K562 (cell line): ENCODE results near the gene SRSF9. TPM values are rescaled to one million over a fixed set of nuclear protein-coding genes. Genes with fewer than 3 reads are reported as not detected.
A peak's percentile ranks its signal among the peaks of the same experiment; 100 is the strongest.

Experiments
- CCNT2 ChIP-seq: IDR thresholded peaks from 2 replicates; pipeline ENCODE4 v1.6.1; 2011; ENCODE audit warnings: borderline replicate concordance, low read depth, mild to moderate bottlenecking, moderate library complexity, mixed read lengths, low read length; ENCODE audit not compliant: insufficient read length; ENCODE audit errors: extremely low read depth
- CLOCK ChIP-seq: fragments of 250-450 bp; sonication (Bioruptor Pico); IDR thresholded peaks from 2 replicates; pipeline ENCODE4 v1.4.0; 2020; ENCODE audit warnings: mild to moderate bottlenecking, moderate library complexity, borderline replicate concordance
- CSDE1 ChIP-seq, 2 experiments: fragments of 450-650 bp; IDR thresholded peaks; 2 replicates each; pipeline ENCODE4 v1.6.1; 2016; ENCODE audit warnings: mild to moderate bottlenecking in 1 of 2
- ELF4 ChIP-seq: fragments of 450-650 bp; formaldehyde crosslinking; IDR thresholded peaks from 2 replicates; pipeline ENCODE4 v1.4.0; 2022; ENCODE audit warnings: missing genetic modification characterization
- ETS1 ChIP-seq: conservative IDR thresholded peaks from 2 replicates; pipeline ENCODE4 v1.6.1; 2011; ENCODE audit warnings: low read depth, mild to moderate bottlenecking, low read length; ENCODE audit not compliant: control insufficient read depth
- GATAD2A ChIP-seq: fragments of 450-650 bp; IDR thresholded peaks from 2 replicates; pipeline ENCODE4 v1.6.1; 2017
- ILK ChIP-seq: fragments of 450-650 bp; IDR thresholded peaks from 2 replicates; pipeline ENCODE4 v1.6.1; 2016; ENCODE audit warnings: missing genetic modification characterization, low read depth, mild to moderate bottlenecking, missing compliant biosample characterization, moderate library complexity, borderline replicate concordance
- PTBP1 ChIP-seq: fragments of 200-400 bp; formaldehyde crosslinking; IDR thresholded peaks from 2 replicates; pipeline ENCODE4 v1.6.1; 2017; ENCODE audit warnings: low read depth, low read length
- RBBP5 ChIP-seq: fragments of 200-600 bp; sonication (generic); IDR thresholded peaks from 2 replicates; pipeline ENCODE4 v1.6.1; 2012; ENCODE audit warnings: borderline replicate concordance, mild to moderate bottlenecking, low read length, control low read depth, inconsistent platforms; ENCODE audit not compliant: insufficient read depth, poor library complexity, severe bottlenecking
- RFX1 ChIP-seq: fragments of 450-650 bp; IDR thresholded peaks from 2 replicates; pipeline ENCODE4 v1.6.1; 2016; ENCODE audit warnings: mild to moderate bottlenecking, moderate library complexity
- SIX5 ChIP-seq, 2 experiments: IDR thresholded peaks; 2 replicates each; pipeline ENCODE4 v1.6.1; 2011; ENCODE audit warnings: low read length in 2 of 2, borderline replicate concordance in 1 of 2, low read depth in 1 of 2, mild to moderate bottlenecking in 1 of 2, moderate library complexity in 1 of 2; ENCODE audit not compliant: insufficient read depth in 1 of 2
- SPI1 ChIP-seq: IDR thresholded peaks from 2 replicates; pipeline ENCODE4 v1.6.1; 2011; ENCODE audit warnings: low read depth, low read length, control low read depth, borderline replicate concordance
- TCF3 ChIP-seq: sonication (generic); formaldehyde crosslinking; IDR thresholded peaks from 2 replicates; pipeline ENCODE4 v1.4.0; 2020; ENCODE audit warnings: mild to moderate bottlenecking, missing genetic modification reagents
- TCF7 ChIP-seq: sonication (generic); IDR thresholded peaks from 2 replicates; pipeline ENCODE4 v1.6.1; 2016; ENCODE audit warnings: antibody characterized with exemption, borderline replicate concordance
- ZNF146 ChIP-seq: IDR thresholded peaks from one replicate; pipeline ENCODE4 v1.6.1; 2018; ENCODE audit warnings: missing compliant biosample characterization; ENCODE audit not compliant: unreplicated experiment
- ZNF174 ChIP-seq: fragments of 250-450 bp; sonication (Bioruptor Pico); IDR thresholded peaks from 2 replicates; pipeline ENCODE4 v1.4.0; 2020; ENCODE audit warnings: mild to moderate bottlenecking
- ZNF212 ChIP-seq: fragments of 450-650 bp; formaldehyde crosslinking; IDR thresholded peaks from 2 replicates; pipeline ENCODE4 v1.4.0; 2020; ENCODE audit warnings: mild to moderate bottlenecking
- polyA plus RNA-seq, 8 experiments: library from polyadenylated mRNA; depleted of rRNA in 4 of 8; stranded (reverse) in 5 of 8; unstranded in 3 of 8; fragments of >200 nt; fragmentation: Nextera tagmentation in 2 of 8; fragmentation: Illumina TruSeq in 1 of 8; extraction: Ambion mirVana in 2 of 8; extraction: Trizol in 1 of 8; gene quantifications; 2 replicates each; pipeline versions ENCODE4 v1.2.1 to v1.2.3, GENCODE V29; 2011 to 2014; ENCODE audit warnings: inconsistent platforms in 1 of 8, missing spikeins in 1 of 8
- total RNA-seq, 7 experiments: library from RNA; depleted of rRNA in 6 of 7; stranded (reverse); fragments of >200 nt in 6 of 7; fragmentation: Illumina TruSeq in 2 of 7; extraction: Trizol in 2 of 7; gene quantifications; 2 replicates each; pipeline versions ENCODE4 v1.2.1 to v1.2.3, GENCODE V29; 2011 to 2021; ENCODE audit warnings: low replicate concordance in 1 of 7
- TF ChIP-seq, protein P1 (sequence below): fragments of 450-650 bp; IDR thresholded peaks from 2 replicates; pipeline ENCODE4 v1.6.1; 2017; ENCODE audit warnings: antibody characterized with exemption, mild to moderate bottlenecking
- TF ChIP-seq, protein P2 (sequence below): fragments of 450-650 bp; formaldehyde crosslinking; IDR thresholded peaks from 2 replicates; pipeline ENCODE4 v1.4.0; 2022; ENCODE audit warnings: missing genetic modification characterization

The SRSF9 gene
- total and polyA plus RNA-seq, 9 of the 15 experiments (the other 6 are each of a cell fraction or from before 2014, with no cell fraction given): 40.3 to 291 (median 230) TPM

- TF ChIP-seq, protein P1, sequence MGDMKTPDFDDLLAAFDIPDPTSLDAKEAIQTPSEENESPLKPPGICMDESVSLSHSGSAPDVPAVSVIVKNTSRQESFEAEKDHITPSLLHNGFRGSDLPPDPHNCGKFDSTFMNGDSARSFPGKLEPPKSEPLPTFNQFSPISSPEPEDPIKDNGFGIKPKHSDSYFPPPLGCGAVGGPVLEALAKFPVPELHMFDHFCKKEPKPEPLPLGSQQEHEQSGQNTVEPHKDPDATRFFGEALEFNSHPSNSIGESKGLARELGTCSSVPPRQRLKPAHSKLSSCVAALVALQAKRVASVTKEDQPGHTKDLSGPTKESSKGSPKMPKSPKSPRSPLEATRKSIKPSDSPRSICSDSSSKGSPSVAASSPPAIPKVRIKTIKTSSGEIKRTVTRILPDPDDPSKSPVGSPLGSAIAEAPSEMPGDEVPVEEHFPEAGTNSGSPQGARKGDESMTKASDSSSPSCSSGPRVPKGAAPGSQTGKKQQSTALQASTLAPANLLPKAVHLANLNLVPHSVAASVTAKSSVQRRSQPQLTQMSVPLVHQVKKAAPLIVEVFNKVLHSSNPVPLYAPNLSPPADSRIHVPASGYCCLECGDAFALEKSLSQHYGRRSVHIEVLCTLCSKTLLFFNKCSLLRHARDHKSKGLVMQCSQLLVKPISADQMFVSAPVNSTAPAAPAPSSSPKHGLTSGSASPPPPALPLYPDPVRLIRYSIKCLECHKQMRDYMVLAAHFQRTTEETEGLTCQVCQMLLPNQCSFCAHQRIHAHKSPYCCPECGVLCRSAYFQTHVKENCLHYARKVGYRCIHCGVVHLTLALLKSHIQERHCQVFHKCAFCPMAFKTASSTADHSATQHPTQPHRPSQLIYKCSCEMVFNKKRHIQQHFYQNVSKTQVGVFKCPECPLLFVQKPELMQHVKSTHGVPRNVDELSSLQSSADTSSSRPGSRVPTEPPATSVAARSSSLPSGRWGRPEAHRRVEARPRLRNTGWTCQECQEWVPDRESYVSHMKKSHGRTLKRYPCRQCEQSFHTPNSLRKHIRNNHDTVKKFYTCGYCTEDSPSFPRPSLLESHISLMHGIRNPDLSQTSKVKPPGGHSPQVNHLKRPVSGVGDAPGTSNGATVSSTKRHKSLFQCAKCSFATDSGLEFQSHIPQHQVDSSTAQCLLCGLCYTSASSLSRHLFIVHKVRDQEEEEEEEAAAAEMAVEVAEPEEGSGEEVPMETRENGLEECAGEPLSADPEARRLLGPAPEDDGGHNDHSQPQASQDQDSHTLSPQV: peak; percentile 46; the same call in 1 of the 2 replicates
- no peak for TF ChIP-seq CLOCK
- TF ChIP-seq CCNT2: no peak
- TF ChIP-seq TCF7: no peak
- TF ChIP-seq PTBP1: no peak
- TF ChIP-seq GATAD2A: no peak
- TF ChIP-seq SIX5 (IDR thresholded peaks at IDR 0.05; ENCODE audit: borderline replicate concordance in 1 of 2, insufficient read depth in 1 of 2, low read depth in 1 of 2, low read length in 2 of 2): no peak
- TF ChIP-seq ILK (tag): no peak
- TF ChIP-seq ZNF146 (CRISPR knock-in tag): no peak
- TF ChIP-seq, protein P2, sequence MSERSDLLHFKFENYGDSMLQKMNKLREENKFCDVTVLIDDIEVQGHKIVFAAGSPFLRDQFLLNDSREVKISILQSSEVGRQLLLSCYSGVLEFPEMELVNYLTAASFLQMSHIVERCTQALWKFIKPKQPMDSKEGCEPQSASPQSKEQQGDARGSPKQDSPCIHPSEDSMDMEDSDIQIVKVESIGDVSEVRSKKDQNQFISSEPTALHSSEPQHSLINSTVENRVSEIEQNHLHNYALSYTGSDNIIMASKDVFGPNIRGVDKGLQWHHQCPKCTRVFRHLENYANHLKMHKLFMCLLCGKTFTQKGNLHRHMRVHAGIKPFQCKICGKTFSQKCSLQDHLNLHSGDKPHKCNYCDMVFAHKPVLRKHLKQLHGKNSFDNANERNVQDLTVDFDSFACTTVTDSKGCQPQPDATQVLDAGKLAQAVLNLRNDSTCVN (CRISPR knock-in tag): no peak
- no peak for TF ChIP-seq ZNF174 (CRISPR knock-in tag)
- no peak for TF ChIP-seq RFX1
- 0 out of 2 replicates have a peak, but pooled peaks have one; percentile 62 for TF ChIP-seq ELF4 (CRISPR knock-in tag)
- 0 out of 2 replicates have a peak, but pooled peaks have one; percentile 0 for TF ChIP-seq SPI1
- TF ChIP-seq ZNF212 (CRISPR knock-in tag): no peak
- TF ChIP-seq ETS1: no peak
- TF ChIP-seq RBBP5: peak; percentile 17
- TF ChIP-seq CSDE1 (IDR thresholded peaks at IDR 0.05): no peak
- TF ChIP-seq TCF3 (CRISPR knock-in tag): peak; percentile 11; the same call in 1 of the 2 replicates
Measured at GRCh38 chr12:120488057-120488640, 18.6 kb upstream of the SRSF9 start (continued).
